C4-2B (cell line): ENCODE data around the gene NEK11.
A peak's percentile ranks its signal among the peaks of the same experiment; 100 is the strongest.

Experiments
- H3K27ac ChIP-seq: fragments of 450-650 bp; 2 replicates; pipeline ENCODE4 v1.5.1; 2017
- CTCF ChIP-seq: fragments of 450-650 bp; conservative IDR thresholded peaks from 2 replicates; pipeline ENCODE4 v1.5.1; 2017; ENCODE audit warnings: mild to moderate bottlenecking
- ZFX ChIP-seq: fragments of 450-650 bp; IDR thresholded peaks from 2 replicates; pipeline ENCODE4 v1.6.1; 2017

NEK11 gene

GRCh38 chr3:131109156-131109555 lies 82.5 kb downstream of the NEK11 start:
- no peak overlapping the region for H3K27ac ChIP-seq
- TF ChIP-seq ZFX (no peak), CTCF (no peak)

- no peak overlapping the region for H3K27ac ChIP-seq
- TF ChIP-seq ZFX (no peak), CTCF (no peak)
Measured at GRCh38 chr3:131110087-131110486, 83.4 kb downstream of the NEK11 start.

GRCh38 chr3:131114256-131114655 lies 87.6 kb downstream of the NEK11 start:
- TF ChIP-seq ZFX (no peak), CTCF (no peak)
- H3K27ac ChIP-seq, result no peak overlapping the region

GRCh38 chr3:131125684-131126083 lies 99.0 kb downstream of the NEK11 start:
- H3K27ac ChIP-seq, result no peak overlapping the region
- TF ChIP-seq ZFX, result no peak
- no peak for TF ChIP-seq CTCF

GRCh38 chr3:131140891-131141290 lies 114.2 kb downstream of the NEK11 start:
- TF ChIP-seq ZFX, result no peak
- H3K27ac ChIP-seq, result no peak overlapping the region

- H3K27ac ChIP-seq, result no peak overlapping the region
- TF ChIP-seq ZFX (no peak), CTCF (no peak)
Measured at GRCh38 chr3:131141770-131142169, 115.1 kb downstream of the NEK11 start.

GRCh38 chr3:131142580-131142979 lies 115.9 kb downstream of the NEK11 start:
- H3K27ac ChIP-seq, result no peak overlapping the region
- peak; percentile 35 for TF ChIP-seq CTCF
- no peak for TF ChIP-seq ZFX

- no peak overlapping the region for H3K27ac ChIP-seq
Measured at GRCh38 chr3:131143802-131144201, 117.1 kb downstream of the NEK11 start.

More at GRCh38 chr3:131143802-131144201, 117.1 kb downstream of the NEK11 start:
- TF ChIP-seq CTCF (no peak), ZFX (no peak)
